Breast epithelium (tissue), 3 donors: ENCODE measurements around the gene LSM6.

ENCODE experiments used
- CTCF ChIP-seq, 3 donors: fragments of 450-650 bp; IDR thresholded peaks; one replicate each; pipeline ENCODE4 v1.5.1; 2016 to 2017; ENCODE audit warnings: antibody characterized with exemption in 3 of 3, mild to moderate bottlenecking in 3 of 3, moderate library complexity in 3 of 3
- POLR2A ChIP-seq: fragments of 450-650 bp; IDR thresholded peaks from one replicate; pipeline ENCODE4 v1.6.1; 2016; ENCODE audit warnings: antibody characterized with exemption, mild to moderate bottlenecking, moderate library complexity

GRCh38 chr4:146154057-146154456, 21.5 kb upstream of the LSM6 start:
- TF ChIP-seq CTCF (IDR thresholded peaks at IDR 0.05), result no peak
- no peak for TF ChIP-seq POLR2A
